ENCODE results near the gene TRH. TPM values are rescaled to one million over a fixed set of nuclear protein-coding genes. Genes with fewer than 3 reads are reported as not detected.
"Not testable (repeated sequence)": the region's sequence is repeated elsewhere in the genome, so short reads cannot be mapped to it uniquely, and the experiment has no call there.

The TRH gene
- total RNA-seq, 1 donor = under 0.01 TPM

GRCh38 chr3:130014526-130014925 is 40.0 kb downstream of the TRH start:
- H3K27me3 ChIP-seq (ENCODE audit: insufficient read depth, low read length) = no peaks in the 10 kb centered on the region
- H3K9me3 ChIP-seq (ENCODE audit: low read depth, low read length) = no peaks in the 10 kb centered on the region
- H3K79me2 ChIP-seq (ENCODE audit: insufficient read depth, low read length) = no peaks in the 10 kb centered on the region
- DNase-seq (ENCODE audit: insufficient read length, low spot score, missing footprints) = peak; percentile 82
- peaks cover 12% of the 10 kb centered on the region for H3K4me1 ChIP-seq (ENCODE audit: insufficient read depth, low read length)
- no peaks in the 10 kb centered on the region for H4K20me1 ChIP-seq (ENCODE audit: insufficient read depth, low read length)
- H3K27ac ChIP-seq (ENCODE audit: low read depth, low read length) = peak overlapping the region; percentile 83
- H2AFZ ChIP-seq (ENCODE audit: low read length) = no peak overlapping the region
- no peaks in the 10 kb centered on the region for H3K36me3 ChIP-seq (ENCODE audit: insufficient read depth, low read length)
- no peak for TF ChIP-seq CTCF (IDR thresholded peaks at IDR 0.05; ENCODE audit: extremely low read depth, low read depth, low read length)
- H3K4me2 ChIP-seq (ENCODE audit: insufficient read depth, low read length) = peak overlapping the region; percentile 9
- H3K4me3 ChIP-seq (ENCODE audit: insufficient read depth, low read length) = no peak overlapping the region

- not testable (repeated sequence) for DNase-seq (ENCODE audit: insufficient read length, low spot score, missing footprints); H3K4me2 ChIP-seq (ENCODE audit: insufficient read depth, low read length); H4K20me1 ChIP-seq (ENCODE audit: insufficient read depth, low read length); H3K4me3 ChIP-seq (ENCODE audit: insufficient read depth, low read length); H2AFZ ChIP-seq (ENCODE audit: low read length); H3K36me3 ChIP-seq (ENCODE audit: insufficient read depth, low read length); H3K27me3 ChIP-seq (ENCODE audit: insufficient read depth, low read length); H3K9me3 ChIP-seq (ENCODE audit: low read depth, low read length); H3K79me2 ChIP-seq (ENCODE audit: insufficient read depth, low read length); H3K27ac ChIP-seq (ENCODE audit: low read depth, low read length)
- H3K4me1 ChIP-seq (ENCODE audit: insufficient read depth, low read length) = peaks cover 12% of the 10 kb centered on the region
Observed at GRCh38 chr3:130017661-130018060, 43.1 kb downstream of the TRH start.

- not testable (repeated sequence) for H3K4me3 ChIP-seq (ENCODE audit: insufficient read depth, low read length); H3K9me3 ChIP-seq (ENCODE audit: low read depth, low read length); H3K36me3 ChIP-seq (ENCODE audit: insufficient read depth, low read length); H3K27me3 ChIP-seq (ENCODE audit: insufficient read depth, low read length); H3K4me2 ChIP-seq (ENCODE audit: insufficient read depth, low read length); H3K79me2 ChIP-seq (ENCODE audit: insufficient read depth, low read length); H4K20me1 ChIP-seq (ENCODE audit: insufficient read depth, low read length); H2AFZ ChIP-seq (ENCODE audit: low read length); H3K27ac ChIP-seq (ENCODE audit: low read depth, low read length); H3K4me1 ChIP-seq (ENCODE audit: insufficient read depth, low read length); DNase-seq (ENCODE audit: insufficient read length, low spot score, missing footprints)
Observed at GRCh38 chr3:130026146-130026829, 51.8 kb downstream of the TRH start.

- H3K27me3 ChIP-seq (ENCODE audit: insufficient read depth, low read length); DNase-seq (ENCODE audit: insufficient read length, low spot score, missing footprints); H3K4me3 ChIP-seq (ENCODE audit: insufficient read depth, low read length); H4K20me1 ChIP-seq (ENCODE audit: insufficient read depth, low read length); H3K27ac ChIP-seq (ENCODE audit: low read depth, low read length); H2AFZ ChIP-seq (ENCODE audit: low read length); H3K4me2 ChIP-seq (ENCODE audit: insufficient read depth, low read length); H3K36me3 ChIP-seq (ENCODE audit: insufficient read depth, low read length); H3K79me2 ChIP-seq (ENCODE audit: insufficient read depth, low read length); H3K9me3 ChIP-seq (ENCODE audit: low read depth, low read length); H3K4me1 ChIP-seq (ENCODE audit: insufficient read depth, low read length): not testable (repeated sequence)
Observed at GRCh38 chr3:130027437-130027836, 52.9 kb downstream of the TRH start.

Other genes starting within 250 kb of the TRH start
- gene TMCC1, start 81.0 kb upstream of the TRH start, total RNA-seq = 17.4 and 25.0 TPM in 2 replicates
- 0.29 TPM in 1 of 2 replicates, not detected in the other for gene ALG1L2, start 107.1 kb downstream of the TRH start, total RNA-seq